ENCODE measurements around the gene LCE3D.

DNA sequence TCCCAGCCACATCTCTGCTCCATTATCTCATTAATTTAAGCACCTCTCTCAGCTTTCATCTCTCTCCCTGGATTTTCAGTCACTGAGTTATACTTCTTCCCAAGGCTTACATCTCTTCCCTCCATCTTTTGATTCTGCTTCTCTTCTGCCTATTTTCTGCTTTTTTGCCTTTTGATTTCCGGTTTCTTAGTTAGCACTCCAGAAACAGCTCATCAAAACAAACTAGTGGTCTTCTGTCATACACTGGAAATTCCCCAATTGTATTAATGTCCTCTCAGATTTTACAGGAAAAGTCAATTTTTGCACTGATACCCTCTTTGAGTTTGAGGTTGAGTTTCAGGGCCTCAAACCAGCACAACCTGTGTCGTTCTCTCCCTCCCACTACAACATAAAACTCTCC, 15.2 kb downstream of the LCE3D start:
- TF ChIP-seq FOXP4 (CRISPR knock-in tag; IDR thresholded peaks at IDR 0.05), result no peak
- TF ChIP-seq, protein P1, sequence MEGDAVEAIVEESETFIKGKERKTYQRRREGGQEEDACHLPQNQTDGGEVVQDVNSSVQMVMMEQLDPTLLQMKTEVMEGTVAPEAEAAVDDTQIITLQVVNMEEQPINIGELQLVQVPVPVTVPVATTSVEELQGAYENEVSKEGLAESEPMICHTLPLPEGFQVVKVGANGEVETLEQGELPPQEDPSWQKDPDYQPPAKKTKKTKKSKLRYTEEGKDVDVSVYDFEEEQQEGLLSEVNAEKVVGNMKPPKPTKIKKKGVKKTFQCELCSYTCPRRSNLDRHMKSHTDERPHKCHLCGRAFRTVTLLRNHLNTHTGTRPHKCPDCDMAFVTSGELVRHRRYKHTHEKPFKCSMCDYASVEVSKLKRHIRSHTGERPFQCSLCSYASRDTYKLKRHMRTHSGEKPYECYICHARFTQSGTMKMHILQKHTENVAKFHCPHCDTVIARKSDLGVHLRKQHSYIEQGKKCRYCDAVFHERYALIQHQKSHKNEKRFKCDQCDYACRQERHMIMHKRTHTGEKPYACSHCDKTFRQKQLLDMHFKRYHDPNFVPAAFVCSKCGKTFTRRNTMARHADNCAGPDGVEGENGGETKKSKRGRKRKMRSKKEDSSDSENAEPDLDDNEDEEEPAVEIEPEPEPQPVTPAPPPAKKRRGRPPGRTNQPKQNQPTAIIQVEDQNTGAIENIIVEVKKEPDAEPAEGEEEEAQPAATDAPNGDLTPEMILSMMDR (IDR thresholded peaks at IDR 0.05), result no peak

All from WTC11 (cell line).